ENCODE data around the gene DHH.

Gene DHH

DNA sequence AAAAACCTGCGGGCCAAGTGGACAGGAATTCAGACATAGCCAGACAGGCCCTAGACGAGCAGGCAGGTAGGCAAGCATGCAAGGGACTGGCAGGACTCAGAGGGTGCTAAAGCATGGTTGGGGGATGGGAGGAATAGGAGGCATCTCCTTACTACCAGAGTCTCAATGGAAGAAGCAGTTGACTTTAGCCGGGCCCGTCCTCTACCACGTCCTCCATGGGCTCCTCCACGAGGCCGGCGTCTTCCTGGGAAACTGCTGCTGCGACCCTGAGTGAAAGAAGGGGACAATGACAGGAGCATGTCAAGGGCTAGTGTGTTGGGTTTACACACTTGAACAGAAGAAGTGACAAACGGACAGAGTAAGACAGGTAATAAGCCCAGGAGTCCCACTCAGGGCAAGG is 45.6 kb downstream of the DHH start:
- DNase-seq: no peak

- DNase-seq: no peak
Observed at GRCh38 chr12:49046129-49046895, 48.3 kb downstream of the DHH start.

DNA sequence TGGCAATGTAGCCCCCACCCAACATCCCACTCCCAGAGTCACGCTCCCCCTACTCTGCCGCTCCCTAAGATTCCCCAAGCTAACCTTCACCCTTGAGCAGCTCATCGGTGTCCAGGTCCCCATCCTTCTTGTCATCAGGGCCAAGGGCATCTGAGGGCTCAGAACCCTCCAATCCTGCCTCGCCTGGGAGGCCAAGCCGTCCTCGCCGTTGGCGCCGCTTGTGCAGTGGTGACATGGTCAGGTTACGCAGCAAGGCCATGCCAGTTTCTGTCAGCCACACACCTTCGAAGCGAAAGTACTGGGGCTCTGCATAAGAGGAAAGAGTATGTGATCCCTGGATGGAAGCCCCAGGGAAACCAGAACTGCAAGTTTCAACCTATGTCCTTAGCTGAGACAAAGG is 49.9 kb downstream of the DHH start:
- no peak for DNase-seq

DNA sequence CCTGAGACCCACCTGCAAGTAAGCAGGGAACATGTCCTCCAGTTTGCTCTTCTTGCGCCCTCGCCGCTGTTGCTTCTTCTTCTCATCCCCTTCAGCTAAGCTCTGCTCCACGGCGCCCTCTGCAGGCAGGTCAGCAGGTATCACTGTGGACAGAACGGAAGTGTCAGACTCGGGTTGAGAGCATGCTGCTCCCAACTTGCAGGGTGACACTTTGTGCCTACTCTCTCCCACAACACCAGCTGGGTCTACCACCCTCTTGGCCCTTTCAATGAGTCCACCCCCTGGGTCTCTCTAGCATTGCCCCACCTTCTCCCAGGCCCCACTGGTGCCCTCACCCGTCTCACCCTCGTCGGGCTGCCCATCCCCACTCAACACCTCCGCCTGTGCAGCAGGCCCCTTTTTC is 50.7 kb downstream of the DHH start:
- DNase-seq: no peak

DNA sequence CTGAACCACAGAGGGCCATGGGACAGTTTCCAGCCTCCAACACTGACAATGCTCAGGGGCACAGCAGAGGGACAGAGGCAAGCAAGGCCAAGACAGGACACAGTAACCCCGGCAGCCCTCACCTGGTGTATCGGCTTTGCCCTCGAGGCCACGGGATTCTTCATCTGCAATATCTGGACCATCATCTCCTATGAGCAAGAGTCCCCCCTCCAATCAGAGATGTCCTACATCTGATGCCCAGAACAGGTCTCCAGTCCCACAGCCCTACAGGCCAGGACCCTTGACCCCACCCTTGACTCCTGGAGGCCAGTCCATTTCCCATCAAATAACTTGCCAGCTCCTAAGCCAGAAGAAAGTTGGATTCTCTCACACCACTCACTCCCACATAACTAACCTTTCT is 51.4 kb downstream of the DHH start:
- DNase-seq: no peak

- DNase-seq: no peak
Observed at GRCh38 chr12:49041881-49042484, 52.6 kb downstream of the DHH start.

DNA sequence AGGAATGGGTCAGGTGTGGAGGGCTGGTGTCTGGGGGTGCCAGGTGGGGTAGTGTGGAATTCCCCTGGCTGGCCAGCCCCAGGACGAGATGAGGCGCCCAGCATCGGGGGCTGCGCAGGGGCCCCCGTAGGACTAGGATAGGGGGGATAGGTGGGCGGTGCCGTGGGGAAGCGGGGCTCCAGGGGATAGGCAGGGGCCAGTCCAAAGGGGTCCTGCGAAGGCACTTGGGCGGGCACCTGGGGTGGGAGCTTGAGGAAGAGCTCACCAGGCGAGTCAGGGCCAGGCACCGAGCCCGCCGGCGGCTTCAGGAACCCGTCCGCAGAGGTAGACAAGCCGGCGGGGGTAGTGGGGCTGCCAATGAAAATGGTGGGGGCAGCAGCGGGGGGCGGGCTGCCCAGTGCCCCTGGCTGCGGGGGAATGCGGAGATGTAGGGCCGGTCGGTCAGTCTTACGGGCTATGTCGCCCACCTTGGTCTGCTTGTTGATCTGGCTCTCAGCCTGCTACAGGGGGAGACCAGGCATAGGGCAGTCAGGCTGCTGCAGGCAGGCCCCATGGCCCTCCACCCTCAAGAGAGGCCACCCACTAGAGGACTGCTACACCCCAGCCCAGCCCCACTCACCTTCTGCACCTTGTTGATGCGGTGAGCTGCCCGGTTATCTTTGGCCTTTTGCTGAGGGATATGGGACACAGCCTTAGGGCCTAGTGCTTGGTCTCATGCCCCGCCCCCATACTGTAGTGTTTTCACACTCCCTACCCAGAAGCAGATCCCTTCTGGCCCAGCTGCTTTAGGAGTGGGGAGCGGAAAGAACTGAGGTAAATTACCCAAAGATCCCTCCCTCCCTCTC is 53.3 kb downstream of the DHH start:
- DNase-seq: no peak

DNA sequence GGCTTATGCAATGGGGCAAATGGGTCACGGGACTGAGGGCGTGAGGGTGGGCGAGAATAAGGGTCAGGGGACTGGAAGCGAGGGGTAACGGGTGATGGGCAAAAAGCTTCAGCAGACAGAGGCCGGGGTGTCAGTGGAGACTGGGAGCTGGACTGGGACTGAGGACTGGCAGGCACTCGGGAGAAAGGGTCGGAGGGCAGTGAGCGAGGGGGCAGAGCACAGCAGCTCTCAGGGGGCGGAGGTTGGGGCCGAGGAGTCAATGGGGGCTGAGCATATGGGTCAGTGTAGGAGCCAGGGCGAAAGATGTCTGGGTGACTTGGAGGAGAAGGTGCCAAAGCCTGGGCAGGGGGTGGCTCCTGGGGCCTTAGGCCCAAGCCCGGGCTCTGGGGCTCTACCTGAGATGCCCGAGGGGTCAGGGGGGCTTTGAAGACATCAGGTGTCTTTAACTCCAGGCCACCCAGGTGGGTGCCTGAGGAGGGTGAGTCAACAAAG is 54.2 kb downstream of the DHH start:
- no peak for DNase-seq

DNA sequence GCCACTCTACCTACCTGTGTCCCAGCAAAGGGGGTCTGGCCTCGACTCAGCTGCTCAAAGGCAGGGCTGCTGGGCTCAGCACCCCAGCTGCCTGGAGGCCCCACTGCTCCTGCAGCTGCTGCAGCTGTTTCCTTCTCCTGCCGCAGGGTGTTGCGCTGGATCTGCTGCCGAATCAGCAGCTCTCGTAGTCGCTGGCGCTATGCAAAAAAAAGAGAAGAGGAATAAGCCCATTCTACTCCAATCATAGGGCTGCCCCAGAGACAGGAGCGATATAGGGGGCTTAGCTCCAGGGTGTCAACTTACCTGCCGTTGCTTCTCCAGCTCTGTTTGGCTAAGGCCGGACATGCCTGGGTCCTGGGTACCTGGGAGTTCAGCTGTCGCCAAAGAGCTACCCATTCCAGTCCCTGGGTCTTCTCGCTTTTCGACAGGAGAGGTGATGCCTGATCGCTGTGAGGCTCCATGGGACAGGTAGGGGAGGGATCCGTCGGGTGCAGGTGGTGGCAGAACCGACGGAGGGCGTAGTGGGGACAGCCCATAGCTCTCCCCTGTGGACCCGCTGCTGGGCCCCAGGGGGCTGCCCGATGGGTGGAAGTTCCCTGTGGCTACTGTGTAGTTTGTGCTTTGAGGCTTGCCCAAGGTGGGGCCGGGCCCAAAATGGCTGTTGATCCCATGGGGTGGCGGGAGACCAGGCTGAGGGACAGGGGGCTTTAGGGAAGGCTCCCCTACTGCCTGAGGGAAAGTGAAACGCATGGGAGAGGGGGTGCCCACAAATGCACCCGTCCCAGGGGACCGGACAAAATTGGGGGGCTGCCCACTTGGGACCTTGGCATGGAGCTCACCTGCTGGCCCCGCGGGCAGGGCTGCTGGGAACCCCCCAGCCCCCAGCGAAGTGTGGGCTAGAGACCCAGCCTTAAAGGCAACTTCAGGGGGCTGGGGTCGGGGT is 54.9 kb downstream of the DHH start:
- no peak for DNase-seq

GRCh38 chr12:49038291-49038955 is 56.2 kb downstream of the DHH start:
- DNase-seq: no peak

GRCh38 chr12:49037947-49038237 is 56.7 kb downstream of the DHH start:
- no peak for DNase-seq

DNA sequence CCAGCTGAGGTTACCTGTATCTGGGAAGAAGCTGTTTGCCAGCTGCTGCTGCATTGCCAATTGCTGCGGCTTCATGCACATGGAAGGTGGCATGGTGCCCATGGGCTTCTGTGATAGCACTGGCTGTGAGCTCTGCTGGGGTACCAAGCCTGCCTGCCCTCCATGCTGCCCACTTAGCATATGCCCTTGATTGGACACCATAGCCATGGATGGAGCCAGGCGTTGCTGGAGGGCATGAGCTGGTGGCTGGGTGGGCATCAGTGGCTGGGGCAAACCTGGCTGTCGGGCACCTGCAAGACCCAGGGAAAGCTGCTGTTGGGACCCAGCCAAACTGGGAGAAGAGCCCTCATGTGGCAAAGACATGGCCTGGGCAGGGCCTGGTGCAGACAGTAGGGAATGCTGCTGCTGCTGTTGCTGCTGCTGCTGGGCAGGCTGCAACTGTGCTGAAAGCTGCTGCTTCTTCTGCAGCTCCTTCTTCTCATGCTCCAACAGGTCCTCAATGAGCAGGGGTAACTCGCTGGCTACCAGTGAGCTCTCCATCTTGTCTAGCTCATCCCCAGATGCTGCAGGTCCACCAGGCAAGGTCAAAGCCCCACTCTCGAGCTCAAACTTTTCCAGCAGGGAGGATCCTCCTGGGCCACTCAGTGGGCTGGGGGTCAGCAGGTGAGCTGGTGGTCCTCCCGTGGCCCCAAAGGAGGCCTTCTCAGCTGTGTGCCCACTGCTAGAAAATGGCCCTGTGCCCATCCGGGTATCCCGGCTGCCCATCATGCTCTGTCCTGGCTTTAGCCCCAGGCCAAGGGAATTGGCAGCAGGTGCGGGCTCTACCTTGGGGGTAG is 57.3 kb downstream of the DHH start:
- no peak for DNase-seq
